K562 (cell line): ENCODE measurements around the gene KCNAB2. TPM values are rescaled to one million over a fixed set of nuclear protein-coding genes. Genes with fewer than 3 reads are reported as not detected.

ENCODE experiments used
- ATAC-seq: fragments of 200-7000 bp; cut with Tn5 transposase; 3 replicates; pipeline ENCODE4 v1.9.1; 2020; ENCODE audit warnings: moderate library complexity
- BruUV-seq: library from RNA; stranded (reverse); fragments of 400-500 nt; replicated peaks from 2 replicates; lab custom pipeline; 2021; lab: Mats Ljungman, UMichigan
- CTCF ChIA-PET: fragments of 300-600 bp; formaldehyde crosslinking; extraction: SDS; loops from one replicate; lab custom pipeline; 2021; ENCODE audit warnings: low intra/inter-chr PET ratio; lab: Yijun Ruan, JAX
- POLR2A ChIA-PET: fragments of 300-600, 350-650 bp; sonication (Branson Sonifier 250); formaldehyde crosslinking; extraction: SDS; loops from one replicate; lab custom pipeline; 2021; ENCODE audit warnings: antibody characterized with exemption, inconsistent platforms; lab: Yijun Ruan, JAX
- DNase-seq, 4 experiments: peaks; one replicate each; pipeline versions ENCODE4 v3.0.0 to v3.0.0-alpha.2; 2011 to 2018; ENCODE audit warnings: low spot score in 3 of 4, mixed read lengths in 3 of 4; ENCODE audit errors: extremely low read depth in 1 of 4
- FAIRE-seq: peaks from 2 replicates; lab custom pipeline; 2011; peaks lifted over from hg19 to GRCh38; lab: Jason Lieb, UNC
- H2AFZ ChIP-seq: 2 replicates; pipeline ENCODE4 v1.6.0; 2011; ENCODE audit warnings: low read depth, low read length, control low read depth, inconsistent platforms
- H3K27ac ChIP-seq: fragments of 200-600 bp; 3 replicates; pipeline ENCODE4 v1.8.0; 2011; ENCODE audit warnings: low read depth, mild to moderate bottlenecking, control low read depth, inconsistent platforms, low read length, moderate library complexity, mixed read lengths; ENCODE audit errors: extremely low read depth
- H3K27me3 ChIP-seq, 2 experiments: fragments of 300-600 bp in 1 of 2; 2 replicates in 1 of 2; 3 replicates in 1 of 2; pipeline versions ENCODE4 v1.6.0 to v1.8.0; 2011; ENCODE audit warnings: inconsistent platforms in 2 of 2, low read length in 2 of 2, mild to moderate bottlenecking in 1 of 2, mixed read lengths in 1 of 2, moderate library complexity in 1 of 2; ENCODE audit not compliant: control insufficient read depth in 2 of 2, insufficient read depth in 2 of 2
- H3K36me3 ChIP-seq: fragments of 300-600 bp; 3 replicates; pipeline ENCODE4 v1.8.0; 2011; ENCODE audit warnings: mild to moderate bottlenecking, low read length, inconsistent platforms; ENCODE audit not compliant: control insufficient read depth, insufficient read depth
- H3K4me1 ChIP-seq, 2 experiments: fragments of 200-600 bp in 1 of 2; replicated peaks in 1 of 2; 2 replicates in 1 of 2; 3 replicates in 1 of 2; pipeline versions ENCODE4 v1.5.1 to v1.8.0; 2011; ENCODE audit warnings: inconsistent platforms in 2 of 2, low read length in 2 of 2, mild to moderate bottlenecking in 1 of 2, mixed read lengths in 1 of 2, moderate library complexity in 1 of 2; ENCODE audit not compliant: control insufficient read depth in 2 of 2, insufficient read depth in 2 of 2
- H3K4me2 ChIP-seq: 2 replicates; pipeline ENCODE4 v1.6.1; 2011; ENCODE audit warnings: low read length, control low read depth, inconsistent platforms, mixed read lengths; ENCODE audit not compliant: insufficient read depth
- H3K4me3 ChIP-seq: fragments of 200-600 bp; sonication (generic), shearing (Covaris generic); 2 replicates; pipeline ENCODE4 v1.5.1; 2016; ENCODE audit warnings: control low read depth, inconsistent platforms
- H3K79me2 ChIP-seq: fragments of 200-600 bp; 3 replicates; pipeline ENCODE4 v1.8.0; 2011; ENCODE audit warnings: low read length, inconsistent platforms; ENCODE audit not compliant: control insufficient read depth, insufficient read depth
- H3K9ac ChIP-seq, 2 experiments: 2 replicates each; pipeline versions ENCODE4 v1.6.0 to v1.6.1; 2011; ENCODE audit warnings: low read depth in 2 of 2, low read length in 2 of 2, control low read depth in 1 of 2, inconsistent platforms in 1 of 2, mild to moderate bottlenecking in 1 of 2, mixed read lengths in 1 of 2; ENCODE audit not compliant: insufficient read depth in 1 of 2
- H3K9me1 ChIP-seq: one replicate; pipeline ENCODE4 v1.6.0; 2011; ENCODE audit warnings: inconsistent platforms, mild to moderate bottlenecking, low read length, moderate library complexity; ENCODE audit not compliant: control insufficient read depth, insufficient read depth
- H3K9me3 ChIP-seq: replicated peaks from 2 replicates; pipeline ENCODE4 v1.5.1; 2011; ENCODE audit warnings: low read depth, low read length, inconsistent platforms; ENCODE audit not compliant: control insufficient read depth, insufficient read depth
- H4K20me1 ChIP-seq: replicated peaks from 2 replicates; pipeline ENCODE4 v1.6.1; 2011; ENCODE audit warnings: low read length, inconsistent platforms, mixed read lengths; ENCODE audit not compliant: control insufficient read depth, insufficient read depth
- FUS ChIP-seq: fragments of 200-400 bp; formaldehyde crosslinking; optimal IDR thresholded peaks from 2 replicates; pipeline ENCODE3; 2017; ENCODE audit warnings: low read depth, low read length
- STAT6 ChIP-seq: sonication (generic); formaldehyde crosslinking; IDR thresholded peaks from 2 replicates; pipeline ENCODE4 v1.8.1; 2023; ENCODE audit warnings: mild to moderate bottlenecking, missing genetic modification reagents
- WGBS: fragments of 100-300 bp; shearing (Covaris generic); methylation state at CpG from one replicate; pipeline ENCODE4 v1.1.6; 2016; ENCODE audit warnings: low coverage, mixed read lengths; ENCODE audit not compliant: insufficient coverage; ENCODE audit errors: missing lambda C conversion rate; 5-methylcytosine and 5-hydroxymethylcytosine counted together
- in situ Hi-C: fragments of 300-500 bp; cut with MboI; formaldehyde crosslinking; loops from 4 replicates; pipeline ENCODE4 v1.15.0; 2018; ENCODE audit warnings: inconsistent platforms, mixed read lengths
- intact Hi-C: fragments of 100-400 bp; cut with micrococcal nuclease; formaldehyde crosslinking; loops from 2 replicates; pipeline ENCODE4 v1.14.2; 2022
- polyA plus RNA-seq, 8 experiments: library from polyadenylated mRNA; depleted of rRNA in 4 of 8; stranded (reverse) in 5 of 8; unstranded in 3 of 8; fragments of >200 nt; fragmentation: Nextera tagmentation in 2 of 8; fragmentation: Illumina TruSeq in 1 of 8; extraction: Ambion mirVana in 2 of 8; extraction: Trizol in 1 of 8; gene quantifications; 2 replicates each; pipeline versions ENCODE4 v1.2.1 to v1.2.3, GENCODE V29; 2011 to 2014; ENCODE audit warnings: inconsistent platforms in 1 of 8, missing spikeins in 1 of 8
- total RNA-seq, 7 experiments: library from RNA; depleted of rRNA in 6 of 7; stranded (reverse); fragments of >200 nt in 6 of 7; fragmentation: Illumina TruSeq in 2 of 7; extraction: Trizol in 2 of 7; gene quantifications; 2 replicates each; pipeline versions ENCODE4 v1.2.1 to v1.2.3, GENCODE V29; 2011 to 2021; ENCODE audit warnings: low replicate concordance in 1 of 7
- TF ChIP-seq, protein P1 (sequence below): fragments of 450-650 bp; IDR thresholded peaks from 2 replicates; pipeline ENCODE4 v1.6.1; 2016; ENCODE audit warnings: mild to moderate bottlenecking, moderate library complexity
- TF ChIP-seq, protein P2 (sequence below): sonication (generic); formaldehyde crosslinking; IDR thresholded peaks from 2 replicates; pipeline ENCODE4 v1.8.1; 2023; ENCODE audit warnings: mild to moderate bottlenecking, missing genetic modification reagents

The KCNAB2 gene
- total and polyA plus RNA-seq, 9 of the 15 experiments (the other 6 are each of a cell fraction or from before 2014, with no cell fraction given) = 1.8 to 15.8 (median 7.1) TPM

DNA sequence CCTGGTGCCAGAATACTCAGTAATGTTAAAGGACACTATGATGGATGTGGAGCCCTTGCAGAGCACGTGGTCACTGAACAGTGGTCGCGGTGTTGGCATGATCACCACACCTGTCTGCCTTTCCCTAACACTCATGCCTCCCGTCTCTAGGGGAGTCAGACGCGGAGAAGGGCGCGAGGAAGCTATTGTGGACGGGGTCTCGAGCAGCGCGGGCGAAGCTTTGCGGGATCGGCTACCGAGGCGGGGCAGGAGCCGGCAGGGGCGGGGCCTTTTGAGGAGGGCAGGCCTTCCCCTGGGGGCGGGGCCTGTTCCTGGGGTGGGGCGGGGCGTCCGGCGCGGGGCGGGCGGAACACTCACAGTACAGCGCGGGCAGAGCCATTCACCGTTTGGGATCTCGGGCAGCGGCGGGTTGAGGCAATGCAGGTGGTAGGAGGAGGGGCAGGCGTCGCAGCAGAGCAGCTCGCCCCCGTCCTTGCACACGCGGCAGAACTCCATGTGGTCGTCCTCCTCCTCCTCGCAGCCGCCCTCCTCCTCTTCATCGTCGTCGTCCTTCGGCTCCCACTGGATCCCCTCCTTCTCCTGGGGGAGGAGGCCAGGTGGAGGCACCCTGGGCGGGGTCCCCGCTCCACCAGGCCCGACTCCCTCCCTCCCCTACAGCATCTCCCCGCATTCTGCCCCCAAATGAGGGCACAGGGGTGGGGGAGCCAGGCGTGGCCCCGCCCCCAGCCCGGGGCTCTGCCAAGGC, 103.0 kb downstream of the KCNAB2 start:
- in situ Hi-C loops = no loop called here
- Histone ChIP-seq H3K9me1 (peaks cover 5% of the 10 kb centered on the region), H3K27me3 (peaks cover 36 to 82% of the 10 kb centered on the region in 2 experiments; a peak in 4 of 5 replicates), H3K4me1 (peaks cover 7 to 22% of the 10 kb centered on the region in 2 experiments; a peak in 3 of 5 replicates), H3K9ac (peak overlapping the region in 1 of 2 experiments; percentile 78; a peak in 2 of 4 replicates), H3K27ac (no peak overlapping the region), H2AFZ (peak overlapping the region; percentile 97), H3K79me2 (no peaks in the 10 kb centered on the region), H3K36me3 (no peaks in the 10 kb centered on the region), H3K4me3 (peak overlapping the region; percentile 21), H3K4me2 (peak overlapping the region; percentile 86), H4K20me1 (peaks cover 42% of the 10 kb centered on the region), H3K9me3 (no peaks in the 10 kb centered on the region)
- FAIRE-seq (peak; percentile 80), ATAC-seq (peak; percentile 99), DNase-seq (peak; percentile 86 to 100 (median 99))
- intact Hi-C loops = no loop called here
- 2% methylated on average over 25 of the region's 53 CpGs for WGBS
- BruUV-seq = no TSS peak
- ChIA-PET POLR2A (interaction anchor here (0.5 to 1.5 kb wide), 4 partner anchors 14 to 91 kb away, joined by 3 to 4 read pairs (median 3); no protein-coding TSS in a partner anchor), CTCF (no interaction called here)
- TF ChIP-seq STAT6 (CRISPR knock-in tag) (no peak), FUS (no peak)
- TF ChIP-seq, protein P1, sequence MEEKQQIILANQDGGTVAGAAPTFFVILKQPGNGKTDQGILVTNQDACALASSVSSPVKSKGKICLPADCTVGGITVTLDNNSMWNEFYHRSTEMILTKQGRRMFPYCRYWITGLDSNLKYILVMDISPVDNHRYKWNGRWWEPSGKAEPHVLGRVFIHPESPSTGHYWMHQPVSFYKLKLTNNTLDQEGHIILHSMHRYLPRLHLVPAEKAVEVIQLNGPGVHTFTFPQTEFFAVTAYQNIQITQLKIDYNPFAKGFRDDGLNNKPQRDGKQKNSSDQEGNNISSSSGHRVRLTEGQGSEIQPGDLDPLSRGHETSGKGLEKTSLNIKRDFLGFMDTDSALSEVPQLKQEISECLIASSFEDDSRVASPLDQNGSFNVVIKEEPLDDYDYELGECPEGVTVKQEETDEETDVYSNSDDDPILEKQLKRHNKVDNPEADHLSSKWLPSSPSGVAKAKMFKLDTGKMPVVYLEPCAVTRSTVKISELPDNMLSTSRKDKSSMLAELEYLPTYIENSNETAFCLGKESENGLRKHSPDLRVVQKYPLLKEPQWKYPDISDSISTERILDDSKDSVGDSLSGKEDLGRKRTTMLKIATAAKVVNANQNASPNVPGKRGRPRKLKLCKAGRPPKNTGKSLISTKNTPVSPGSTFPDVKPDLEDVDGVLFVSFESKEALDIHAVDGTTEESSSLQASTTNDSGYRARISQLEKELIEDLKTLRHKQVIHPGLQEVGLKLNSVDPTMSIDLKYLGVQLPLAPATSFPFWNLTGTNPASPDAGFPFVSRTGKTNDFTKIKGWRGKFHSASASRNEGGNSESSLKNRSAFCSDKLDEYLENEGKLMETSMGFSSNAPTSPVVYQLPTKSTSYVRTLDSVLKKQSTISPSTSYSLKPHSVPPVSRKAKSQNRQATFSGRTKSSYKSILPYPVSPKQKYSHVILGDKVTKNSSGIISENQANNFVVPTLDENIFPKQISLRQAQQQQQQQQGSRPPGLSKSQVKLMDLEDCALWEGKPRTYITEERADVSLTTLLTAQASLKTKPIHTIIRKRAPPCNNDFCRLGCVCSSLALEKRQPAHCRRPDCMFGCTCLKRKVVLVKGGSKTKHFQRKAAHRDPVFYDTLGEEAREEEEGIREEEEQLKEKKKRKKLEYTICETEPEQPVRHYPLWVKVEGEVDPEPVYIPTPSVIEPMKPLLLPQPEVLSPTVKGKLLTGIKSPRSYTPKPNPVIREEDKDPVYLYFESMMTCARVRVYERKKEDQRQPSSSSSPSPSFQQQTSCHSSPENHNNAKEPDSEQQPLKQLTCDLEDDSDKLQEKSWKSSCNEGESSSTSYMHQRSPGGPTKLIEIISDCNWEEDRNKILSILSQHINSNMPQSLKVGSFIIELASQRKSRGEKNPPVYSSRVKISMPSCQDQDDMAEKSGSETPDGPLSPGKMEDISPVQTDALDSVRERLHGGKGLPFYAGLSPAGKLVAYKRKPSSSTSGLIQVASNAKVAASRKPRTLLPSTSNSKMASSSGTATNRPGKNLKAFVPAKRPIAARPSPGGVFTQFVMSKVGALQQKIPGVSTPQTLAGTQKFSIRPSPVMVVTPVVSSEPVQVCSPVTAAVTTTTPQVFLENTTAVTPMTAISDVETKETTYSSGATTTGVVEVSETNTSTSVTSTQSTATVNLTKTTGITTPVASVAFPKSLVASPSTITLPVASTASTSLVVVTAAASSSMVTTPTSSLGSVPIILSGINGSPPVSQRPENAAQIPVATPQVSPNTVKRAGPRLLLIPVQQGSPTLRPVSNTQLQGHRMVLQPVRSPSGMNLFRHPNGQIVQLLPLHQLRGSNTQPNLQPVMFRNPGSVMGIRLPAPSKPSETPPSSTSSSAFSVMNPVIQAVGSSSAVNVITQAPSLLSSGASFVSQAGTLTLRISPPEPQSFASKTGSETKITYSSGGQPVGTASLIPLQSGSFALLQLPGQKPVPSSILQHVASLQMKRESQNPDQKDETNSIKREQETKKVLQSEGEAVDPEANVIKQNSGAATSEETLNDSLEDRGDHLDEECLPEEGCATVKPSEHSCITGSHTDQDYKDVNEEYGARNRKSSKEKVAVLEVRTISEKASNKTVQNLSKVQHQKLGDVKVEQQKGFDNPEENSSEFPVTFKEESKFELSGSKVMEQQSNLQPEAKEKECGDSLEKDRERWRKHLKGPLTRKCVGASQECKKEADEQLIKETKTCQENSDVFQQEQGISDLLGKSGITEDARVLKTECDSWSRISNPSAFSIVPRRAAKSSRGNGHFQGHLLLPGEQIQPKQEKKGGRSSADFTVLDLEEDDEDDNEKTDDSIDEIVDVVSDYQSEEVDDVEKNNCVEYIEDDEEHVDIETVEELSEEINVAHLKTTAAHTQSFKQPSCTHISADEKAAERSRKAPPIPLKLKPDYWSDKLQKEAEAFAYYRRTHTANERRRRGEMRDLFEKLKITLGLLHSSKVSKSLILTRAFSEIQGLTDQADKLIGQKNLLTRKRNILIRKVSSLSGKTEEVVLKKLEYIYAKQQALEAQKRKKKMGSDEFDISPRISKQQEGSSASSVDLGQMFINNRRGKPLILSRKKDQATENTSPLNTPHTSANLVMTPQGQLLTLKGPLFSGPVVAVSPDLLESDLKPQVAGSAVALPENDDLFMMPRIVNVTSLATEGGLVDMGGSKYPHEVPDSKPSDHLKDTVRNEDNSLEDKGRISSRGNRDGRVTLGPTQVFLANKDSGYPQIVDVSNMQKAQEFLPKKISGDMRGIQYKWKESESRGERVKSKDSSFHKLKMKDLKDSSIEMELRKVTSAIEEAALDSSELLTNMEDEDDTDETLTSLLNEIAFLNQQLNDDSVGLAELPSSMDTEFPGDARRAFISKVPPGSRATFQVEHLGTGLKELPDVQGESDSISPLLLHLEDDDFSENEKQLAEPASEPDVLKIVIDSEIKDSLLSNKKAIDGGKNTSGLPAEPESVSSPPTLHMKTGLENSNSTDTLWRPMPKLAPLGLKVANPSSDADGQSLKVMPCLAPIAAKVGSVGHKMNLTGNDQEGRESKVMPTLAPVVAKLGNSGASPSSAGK = peak; percentile 91
- TF ChIP-seq, protein P2, sequence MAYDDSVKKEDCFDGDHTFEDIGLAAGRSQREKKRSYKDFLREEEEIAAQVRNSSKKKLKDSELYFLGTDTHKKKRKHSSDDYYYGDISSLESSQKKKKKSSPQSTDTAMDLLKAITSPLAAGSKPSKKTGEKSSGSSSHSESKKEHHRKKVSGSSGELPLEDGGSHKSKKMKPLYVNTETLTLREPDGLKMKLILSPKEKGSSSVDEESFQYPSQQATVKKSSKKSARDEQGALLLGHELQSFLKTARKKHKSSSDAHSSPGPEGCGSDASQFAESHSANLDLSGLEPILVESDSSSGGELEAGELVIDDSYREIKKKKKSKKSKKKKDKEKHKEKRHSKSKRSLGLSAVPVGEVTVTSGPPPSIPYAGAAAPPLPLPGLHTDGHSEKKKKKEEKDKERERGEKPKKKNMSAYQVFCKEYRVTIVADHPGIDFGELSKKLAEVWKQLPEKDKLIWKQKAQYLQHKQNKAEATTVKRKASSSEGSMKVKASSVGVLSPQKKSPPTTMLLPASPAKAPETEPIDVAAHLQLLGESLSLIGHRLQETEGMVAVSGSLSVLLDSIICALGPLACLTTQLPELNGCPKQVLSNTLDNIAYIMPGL (CRISPR knock-in tag) = no peak
